ENCODE results near the gene JADE2. TPM values are rescaled to one million over a fixed set of nuclear protein-coding genes. Genes with fewer than 3 reads are reported as not detected.

Gene JADE2
- total RNA-seq, 1 experiment from 2014 or later = 18.4 TPM

DNA sequence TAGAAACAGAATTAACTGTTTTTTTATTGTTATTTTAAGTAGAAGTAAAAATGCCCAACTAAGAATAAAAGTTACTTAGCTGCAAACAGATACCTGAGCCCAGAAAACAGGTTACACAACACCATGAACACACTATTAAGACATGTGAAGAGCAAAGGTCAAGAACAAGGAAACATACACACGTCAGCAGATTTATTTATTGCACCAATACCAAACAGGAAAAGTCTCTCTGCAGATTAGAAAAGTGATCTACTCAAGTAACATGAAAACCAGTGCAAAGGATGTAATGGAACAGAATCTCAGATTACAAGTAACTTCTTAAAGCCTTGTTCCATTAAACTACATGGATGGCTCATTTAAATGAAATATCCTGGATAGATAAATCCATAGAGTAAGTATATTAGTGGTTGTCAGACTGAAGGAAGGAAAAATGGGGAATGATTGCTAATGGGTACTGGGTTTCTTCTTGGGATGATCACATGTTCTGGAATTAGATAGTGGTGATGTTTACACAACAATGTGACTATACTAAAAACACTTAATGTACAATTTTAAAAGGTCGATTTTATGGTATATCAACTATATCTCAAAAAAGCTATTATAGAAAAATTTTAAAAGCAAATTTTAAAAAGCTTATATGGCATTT lies 101.0 kb downstream of the JADE2 start:
- no peaks in the 10 kb centered on the region for H3K27me3 ChIP-seq (replicated peaks; ENCODE audit: insufficient read depth, low read depth, low read length, poor library complexity)
- no peak for DNase-seq (ENCODE audit: low spot score)
- H3K36me3 ChIP-seq (ENCODE audit: insufficient read depth, low read length, poor library complexity, severe bottlenecking) = no peaks in the 10 kb centered on the region
- H3K4me1 ChIP-seq (ENCODE audit: insufficient read depth, low read length, poor library complexity, severe bottlenecking) = no peaks in the 10 kb centered on the region
- TF ChIP-seq, protein P1, sequence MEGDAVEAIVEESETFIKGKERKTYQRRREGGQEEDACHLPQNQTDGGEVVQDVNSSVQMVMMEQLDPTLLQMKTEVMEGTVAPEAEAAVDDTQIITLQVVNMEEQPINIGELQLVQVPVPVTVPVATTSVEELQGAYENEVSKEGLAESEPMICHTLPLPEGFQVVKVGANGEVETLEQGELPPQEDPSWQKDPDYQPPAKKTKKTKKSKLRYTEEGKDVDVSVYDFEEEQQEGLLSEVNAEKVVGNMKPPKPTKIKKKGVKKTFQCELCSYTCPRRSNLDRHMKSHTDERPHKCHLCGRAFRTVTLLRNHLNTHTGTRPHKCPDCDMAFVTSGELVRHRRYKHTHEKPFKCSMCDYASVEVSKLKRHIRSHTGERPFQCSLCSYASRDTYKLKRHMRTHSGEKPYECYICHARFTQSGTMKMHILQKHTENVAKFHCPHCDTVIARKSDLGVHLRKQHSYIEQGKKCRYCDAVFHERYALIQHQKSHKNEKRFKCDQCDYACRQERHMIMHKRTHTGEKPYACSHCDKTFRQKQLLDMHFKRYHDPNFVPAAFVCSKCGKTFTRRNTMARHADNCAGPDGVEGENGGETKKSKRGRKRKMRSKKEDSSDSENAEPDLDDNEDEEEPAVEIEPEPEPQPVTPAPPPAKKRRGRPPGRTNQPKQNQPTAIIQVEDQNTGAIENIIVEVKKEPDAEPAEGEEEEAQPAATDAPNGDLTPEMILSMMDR (conservative IDR thresholded peaks at IDR 0.05; ENCODE audit: low read depth, low read length) = no peak
- no peak for TF ChIP-seq EZH2 (IDR thresholded peaks at IDR 0.05; ENCODE audit: borderline replicate concordance, low read depth, low read length, poor library complexity, severe bottlenecking)
- H3K27ac ChIP-seq (ENCODE audit: low read depth, low read length, poor library complexity, severe bottlenecking) = no peak overlapping the region
- H3K9me3 ChIP-seq (ENCODE audit: low read depth, low read length, poor library complexity, severe bottlenecking) = no peaks in the 10 kb centered on the region
- H3K4me3 ChIP-seq (ENCODE audit: low read depth, low read length, poor library complexity, severe bottlenecking) = no peak overlapping the region
- ChIA-PET POLR2A (ENCODE audit: low non-redundant PET) (interaction anchor here (0.7 kb wide), 1 partner anchor 19 kb away, joined by 14 read pairs; no protein-coding TSS in a partner anchor), CTCF (no interaction called here)
- BruUV-seq (replicated peaks) = no TSS peak
- intact Hi-C loops (cut with micrococcal nuclease; ENCODE audit: unreplicated experiment) = no loop called here

Other genes starting within 250 kb of the JADE2 start
- gene CDKL3, start 158.5 kb upstream of the JADE2 start, total RNA-seq (2021) = 1.2 and 2.0 TPM in 2 replicates
- 73.8 and 78.7 TPM in 2 replicates for gene UBE2B, start 154.1 kb upstream of the JADE2 start, total RNA-seq (2021)
- 59.2 and 60.5 TPM in 2 replicates for gene CDKN2AIPNL, start 113.8 kb upstream of the JADE2 start, total RNA-seq (2021)
- gene SAR1B, start 107.2 kb downstream of the JADE2 start, total RNA-seq (2021) = 52.4 and 53.6 TPM in 2 replicates
- gene SEC24A, start 123.1 kb downstream of the JADE2 start, total RNA-seq (2021) = 22.0 TPM in 2 replicates
- gene CAMLG, start 212.9 kb downstream of the JADE2 start, total RNA-seq (2021) = 37.6 and 38.8 TPM in 2 replicates
- gene DDX46, start 233.1 kb downstream of the JADE2 start, total RNA-seq (2021) = 110 and 128 TPM in 2 replicates

All from A673 (cell line).